Measurements from ENCODE around the gene FAM3C.
"Not testable (repeated sequence)": the region's sequence is repeated elsewhere in the genome, so short reads cannot be mapped to it uniquely, and the experiment has no call there.

The FAM3C gene

GRCh38 chr7:121438043-121438955 lies 42.2 kb upstream of the FAM3C start:
- Histone ChIP-seq H3K4me2 (ENCODE audit: low read depth, low read length) (peak overlapping the region; percentile 68), H2AFZ (ENCODE audit: low read length) (peak overlapping the region; percentile 60)

GRCh38 chr7:121437470-121437869 lies 41.4 kb upstream of the FAM3C start:
- no peaks in the 10 kb centered on the region for H4K20me1 ChIP-seq (ENCODE audit: insufficient read depth, low read length)
- H3K9me2 ChIP-seq (replicated peaks; ENCODE audit: insufficient read depth, low read length) = no peaks in the 10 kb centered on the region
- H3K4me2 ChIP-seq (ENCODE audit: low read depth, low read length) = peak overlapping the region; percentile 68
- no peaks in the 10 kb centered on the region for H3K79me2 ChIP-seq (ENCODE audit: low read length)
- DNase-seq = no peak
- no peaks in the 10 kb centered on the region for H3K36me3 ChIP-seq (replicated peaks; ENCODE audit: insufficient read depth, low read length)
- H2AFZ ChIP-seq (ENCODE audit: low read length) = peak overlapping the region; percentile 3; the same call in 1 of the 2 replicates
- no peak for TF ChIP-seq EZH2 (optimal IDR thresholded peaks at IDR 0.05; ENCODE audit: low read depth, low read length)
- no peak for TF ChIP-seq CTCF (IDR thresholded peaks at IDR 0.05; ENCODE audit: low read length)
- TF ChIP-seq EZH2phosphoT487 (IDR thresholded peaks at IDR 0.05; ENCODE audit: low read length) = no peak
- no peaks in the 10 kb centered on the region for H3K9me3 ChIP-seq (replicated peaks; ENCODE audit: insufficient read depth, low read length)
- H3K27me3 ChIP-seq (replicated peaks; ENCODE audit: insufficient read depth, low read length) = no peaks in the 10 kb centered on the region
- peak overlapping the region; percentile 27; the same call in 1 of the 2 replicates for H3K27ac ChIP-seq (ENCODE audit: low read length)
- H3K9ac ChIP-seq (ENCODE audit: low read length) = no peak overlapping the region
- peaks cover 47% of the 10 kb centered on the region for H3K4me1 ChIP-seq (ENCODE audit: low read length)
- H3F3A ChIP-seq (ENCODE audit: insufficient read depth, low read length) = peaks cover 31% of the 10 kb centered on the region
- peak overlapping the region; percentile 19; the same call in 1 of the 2 replicates for H3K4me3 ChIP-seq (ENCODE audit: low read length)

More at GRCh38 chr7:121438043-121438955, 42.2 kb upstream of the FAM3C start:
- H3K36me3 ChIP-seq (replicated peaks; ENCODE audit: insufficient read depth, low read length); H4K20me1 ChIP-seq (ENCODE audit: insufficient read depth, low read length); H3K27me3 ChIP-seq (replicated peaks; ENCODE audit: insufficient read depth, low read length); H3K9me2 ChIP-seq (replicated peaks; ENCODE audit: insufficient read depth, low read length); H3K79me2 ChIP-seq (ENCODE audit: low read length); H3K9me3 ChIP-seq (replicated peaks; ENCODE audit: insufficient read depth, low read length): not testable (repeated sequence)
- Histone ChIP-seq H3K4me3 (ENCODE audit: low read length) (peak overlapping the region; percentile 19), H3K4me1 (ENCODE audit: low read length) (peaks cover 43% of the 10 kb centered on the region), H3F3A (ENCODE audit: insufficient read depth, low read length) (peaks cover 27% of the 10 kb centered on the region), H3K9ac (ENCODE audit: low read length) (peak overlapping the region; percentile 2; the same call in 1 of the 2 replicates), H3K27ac (ENCODE audit: low read length) (peak overlapping the region; percentile 27; the same call in 1 of the 2 replicates)
- peak; percentile 23 for TF ChIP-seq CTCF (IDR thresholded peaks at IDR 0.05; ENCODE audit: low read length)
- peak; percentile 92 for DNase-seq

GRCh38 chr7:121436688-121437087 lies 40.6 kb upstream of the FAM3C start:
- Histone ChIP-seq H3K9me3 (replicated peaks; ENCODE audit: insufficient read depth, low read length) (no peaks in the 10 kb centered on the region), H3K27ac (ENCODE audit: low read length) (no peak overlapping the region), H3K79me2 (ENCODE audit: low read length) (no peaks in the 10 kb centered on the region), H4K20me1 (ENCODE audit: insufficient read depth, low read length) (no peaks in the 10 kb centered on the region), H3F3A (ENCODE audit: insufficient read depth, low read length) (peaks cover 28% of the 10 kb centered on the region), H2AFZ (ENCODE audit: low read length) (no peak overlapping the region), H3K36me3 (replicated peaks; ENCODE audit: insufficient read depth, low read length) (no peaks in the 10 kb centered on the region), H3K4me2 (ENCODE audit: low read depth, low read length) (no peak overlapping the region), H3K9me2 (replicated peaks; ENCODE audit: insufficient read depth, low read length) (no peaks in the 10 kb centered on the region), H3K9ac (ENCODE audit: low read length) (no peak overlapping the region), H3K4me1 (ENCODE audit: low read length) (peaks cover 44% of the 10 kb centered on the region), H3K27me3 (replicated peaks; ENCODE audit: insufficient read depth, low read length) (no peaks in the 10 kb centered on the region), H3K4me3 (ENCODE audit: low read length) (no peak overlapping the region)
- TF ChIP-seq EZH2phosphoT487 (IDR thresholded peaks at IDR 0.05; ENCODE audit: low read length) = no peak
- TF ChIP-seq CTCF (IDR thresholded peaks at IDR 0.05; ENCODE audit: low read length) = no peak
- DNase-seq = no peak

All from MM.1S (cell line).